ENCODE results near the gene RAB3IP.

- TF ChIP-seq CTCF (IDR thresholded peaks at IDR 0.05) (no peak), POLR2A (IDR thresholded peaks at IDR 0.05) (no peak), EP300 (IDR thresholded peaks at IDR 0.05) (no peak)
Observed at GRCh38 chr12:69840727-69841126, 102.1 kb downstream of the RAB3IP start.
